ENCODE measurements around the gene MAP6.

MAP6 gene

GRCh38 chr11:75631086-75631730 is 37.6 kb downstream of the MAP6 start:
- no peak for DNase-seq (ENCODE audit: insufficient read length, low spot score)
- no peak for FAIRE-seq
- no peak for TF ChIP-seq POLR2A (IDR thresholded peaks at IDR 0.05; ENCODE audit: low read depth, low read length)

GRCh38 chr11:75627906-75628668 is 40.8 kb downstream of the MAP6 start:
- DNase-seq (ENCODE audit: insufficient read length, low spot score) (no peak), FAIRE-seq (no peak)
- TF ChIP-seq POLR2A (IDR thresholded peaks at IDR 0.05; ENCODE audit: low read depth, low read length), result no peak

- DNase-seq (ENCODE audit: insufficient read length, low spot score), result no peak
- no peak for FAIRE-seq
- TF ChIP-seq POLR2A (IDR thresholded peaks at IDR 0.05; ENCODE audit: low read depth, low read length), result no peak
These were observed 41.8 kb downstream of the MAP6 start for GRCh38 chr11:75626889-75627529.

- DNase-seq (ENCODE audit: insufficient read length, low spot score), result peak; percentile 83
- peak; percentile 55 for FAIRE-seq
- no peak for TF ChIP-seq POLR2A (IDR thresholded peaks at IDR 0.05; ENCODE audit: low read depth, low read length)
These were observed 42.6 kb downstream of the MAP6 start for GRCh38 chr11:75625991-75626888.

GRCh38 chr11:75625021-75625420 is 43.8 kb downstream of the MAP6 start:
- DNase-seq (ENCODE audit: insufficient read length, low spot score) (no peak), FAIRE-seq (no peak)
- no peak for TF ChIP-seq POLR2A (IDR thresholded peaks at IDR 0.05; ENCODE audit: low read depth, low read length)

GRCh38 chr11:75616281-75616680 is 52.6 kb downstream of the MAP6 start:
- FAIRE-seq, result no peak
- TF ChIP-seq POLR2A (IDR thresholded peaks at IDR 0.05; ENCODE audit: low read depth, low read length), result no peak

GRCh38 chr11:75615751-75616150 is 53.1 kb downstream of the MAP6 start:
- DNase-seq (ENCODE audit: insufficient read length, low spot score) (no peak), FAIRE-seq (no peak)
- no peak for TF ChIP-seq POLR2A (IDR thresholded peaks at IDR 0.05; ENCODE audit: low read depth, low read length)

More at GRCh38 chr11:75616281-75616680, 52.6 kb downstream of the MAP6 start:
- no peak for DNase-seq (ENCODE audit: insufficient read length, low spot score)

GRCh38 chr11:75611823-75612222 is 57.0 kb downstream of the MAP6 start:
- TF ChIP-seq POLR2A (IDR thresholded peaks at IDR 0.05; ENCODE audit: low read depth, low read length), result no peak
- no peak for DNase-seq (ENCODE audit: insufficient read length, low spot score)
- no peak for FAIRE-seq

- TF ChIP-seq POLR2A (IDR thresholded peaks at IDR 0.05; ENCODE audit: low read depth, low read length), result no peak
- FAIRE-seq (no peak), DNase-seq (ENCODE audit: insufficient read length, low spot score) (no peak)
These were observed 62.7 kb downstream of the MAP6 start for GRCh38 chr11:75606099-75606498.

GRCh38 chr11:75603791-75604736 is 64.8 kb downstream of the MAP6 start:
- TF ChIP-seq POLR2A (IDR thresholded peaks at IDR 0.05; ENCODE audit: low read depth, low read length), result no peak
- FAIRE-seq (peak; percentile 45), DNase-seq (ENCODE audit: insufficient read length, low spot score) (peak; percentile 71)

GRCh38 chr11:75602951-75603350 is 65.9 kb downstream of the MAP6 start:
- FAIRE-seq, result no peak
- DNase-seq (ENCODE audit: insufficient read length, low spot score), result no peak
- no peak for TF ChIP-seq POLR2A (IDR thresholded peaks at IDR 0.05; ENCODE audit: low read depth, low read length)

- DNase-seq (ENCODE audit: insufficient read length, low spot score) (no peak), FAIRE-seq (no peak)
- TF ChIP-seq POLR2A (IDR thresholded peaks at IDR 0.05; ENCODE audit: low read depth, low read length), result no peak
These were observed 67.3 kb downstream of the MAP6 start for GRCh38 chr11:75601494-75601893.

- TF ChIP-seq POLR2A (IDR thresholded peaks at IDR 0.05; ENCODE audit: low read depth, low read length), result no peak
- FAIRE-seq (no peak), DNase-seq (ENCODE audit: insufficient read length, low spot score) (no peak)
These were observed 68.5 kb downstream of the MAP6 start for GRCh38 chr11:75600356-75600755.
